22Rv1 (cell line): ENCODE results near the gene REG3G.

Experiments used
- ZFX ChIP-seq: fragments of 450-650 bp; IDR thresholded peaks from 2 replicates; pipeline ENCODE4 v1.6.1; 2017; ENCODE audit warnings: antibody characterized with exemption, borderline replicate concordance
- TF ChIP-seq, protein P1 (sequence below): fragments of 450-650 bp; IDR thresholded peaks from 2 replicates; pipeline ENCODE4 v1.5.1; 2017; ENCODE audit warnings: mild to moderate bottlenecking

DNA sequence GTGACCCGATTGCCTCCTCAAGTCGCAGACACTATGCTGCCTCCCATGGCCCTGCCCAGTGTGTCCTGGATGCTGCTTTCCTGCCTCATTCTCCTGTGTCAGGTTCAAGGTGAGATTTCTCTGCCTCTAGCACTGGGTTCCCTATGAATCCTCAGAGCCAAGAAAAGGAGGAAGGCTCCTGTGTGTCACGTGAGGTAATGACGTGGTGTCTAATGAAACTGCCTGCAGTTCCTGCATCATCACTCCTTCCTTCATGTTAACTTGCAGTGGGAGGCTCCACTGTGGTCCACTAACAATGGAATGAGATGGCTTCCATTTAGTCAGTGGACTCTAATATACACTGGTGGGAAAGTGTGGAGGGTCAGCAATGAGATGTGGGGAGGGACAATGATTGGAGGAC is 559 bp downstream of the REG3G start:
- TF ChIP-seq, protein P1, sequence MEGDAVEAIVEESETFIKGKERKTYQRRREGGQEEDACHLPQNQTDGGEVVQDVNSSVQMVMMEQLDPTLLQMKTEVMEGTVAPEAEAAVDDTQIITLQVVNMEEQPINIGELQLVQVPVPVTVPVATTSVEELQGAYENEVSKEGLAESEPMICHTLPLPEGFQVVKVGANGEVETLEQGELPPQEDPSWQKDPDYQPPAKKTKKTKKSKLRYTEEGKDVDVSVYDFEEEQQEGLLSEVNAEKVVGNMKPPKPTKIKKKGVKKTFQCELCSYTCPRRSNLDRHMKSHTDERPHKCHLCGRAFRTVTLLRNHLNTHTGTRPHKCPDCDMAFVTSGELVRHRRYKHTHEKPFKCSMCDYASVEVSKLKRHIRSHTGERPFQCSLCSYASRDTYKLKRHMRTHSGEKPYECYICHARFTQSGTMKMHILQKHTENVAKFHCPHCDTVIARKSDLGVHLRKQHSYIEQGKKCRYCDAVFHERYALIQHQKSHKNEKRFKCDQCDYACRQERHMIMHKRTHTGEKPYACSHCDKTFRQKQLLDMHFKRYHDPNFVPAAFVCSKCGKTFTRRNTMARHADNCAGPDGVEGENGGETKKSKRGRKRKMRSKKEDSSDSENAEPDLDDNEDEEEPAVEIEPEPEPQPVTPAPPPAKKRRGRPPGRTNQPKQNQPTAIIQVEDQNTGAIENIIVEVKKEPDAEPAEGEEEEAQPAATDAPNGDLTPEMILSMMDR = no peak
- TF ChIP-seq ZFX = no peak
